ENCODE measurements around the gene OR5H14.

- TF ChIP-seq POLR2A (IDR thresholded peaks at IDR 0.05; ENCODE audit: low read length) = no peak
- no peak for TF ChIP-seq GATA1 (IDR thresholded peaks at IDR 0.05; ENCODE audit: low read depth, low read length)
Measured at GRCh38 chr3:98110550-98110908, 36.8 kb upstream of the OR5H14 start.

Data from erythroblast (primary cell).